ENCODE measurements around the gene AGBL2.
"Not testable (repeated sequence)": the region's sequence is repeated elsewhere in the genome, so short reads cannot be mapped to it uniquely, and the experiment has no call there.

AGBL2 gene

GRCh38 chr11:47668665-47669064 is 46.5 kb downstream of the AGBL2 start:
- no peak overlapping the region for H3K4me3 ChIP-seq (ENCODE audit: low read depth, low read length)

DNA sequence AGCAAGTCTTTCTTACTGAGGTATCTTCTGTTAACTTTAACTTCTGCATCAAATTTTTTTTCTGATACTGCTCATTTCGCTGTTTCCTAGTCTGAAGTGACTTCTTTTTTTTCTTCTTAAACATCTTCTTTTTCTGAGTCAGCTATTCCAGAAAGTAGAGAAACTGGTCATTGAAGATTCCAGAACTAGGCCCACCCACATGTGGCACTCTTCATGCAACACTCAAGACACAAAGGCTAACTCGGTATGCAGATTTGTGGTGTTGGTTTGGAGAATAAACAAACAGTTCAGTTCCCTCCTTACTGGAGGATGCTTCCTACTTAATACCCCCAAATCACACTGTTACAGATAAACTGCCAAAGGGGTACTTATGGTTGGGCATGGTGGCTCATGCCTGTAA is 47.6 kb downstream of the AGBL2 start:
- no peak overlapping the region for H3K4me3 ChIP-seq (ENCODE audit: low read depth, low read length)

More at GRCh38 chr11:47668665-47669064, 46.5 kb downstream of the AGBL2 start:
- no peak for TF ChIP-seq CTCF (IDR thresholded peaks at IDR 0.05; ENCODE audit: borderline replicate concordance, insufficient read depth, low read depth, low read length)

GRCh38 chr11:47667135-47667534 is 48.0 kb downstream of the AGBL2 start:
- H3K4me3 ChIP-seq (ENCODE audit: low read depth, low read length), result no peak overlapping the region
- TF ChIP-seq CTCF (IDR thresholded peaks at IDR 0.05; ENCODE audit: borderline replicate concordance, insufficient read depth, low read depth, low read length), result no peak

More for the DNA sequence above, 47.6 kb downstream of the AGBL2 start:
- TF ChIP-seq CTCF (IDR thresholded peaks at IDR 0.05; ENCODE audit: borderline replicate concordance, insufficient read depth, low read depth, low read length), result no peak

- not testable (repeated sequence) for H3K4me3 ChIP-seq (ENCODE audit: low read depth, low read length)
Measured at GRCh38 chr11:47664936-47665335, 50.2 kb downstream of the AGBL2 start.

- H3K4me3 ChIP-seq (ENCODE audit: low read depth, low read length), result no peak overlapping the region
- no peak for TF ChIP-seq CTCF (IDR thresholded peaks at IDR 0.05; ENCODE audit: borderline replicate concordance, insufficient read depth, low read depth, low read length)
Measured at GRCh38 chr11:47661245-47661644, 53.9 kb downstream of the AGBL2 start.

DNA sequence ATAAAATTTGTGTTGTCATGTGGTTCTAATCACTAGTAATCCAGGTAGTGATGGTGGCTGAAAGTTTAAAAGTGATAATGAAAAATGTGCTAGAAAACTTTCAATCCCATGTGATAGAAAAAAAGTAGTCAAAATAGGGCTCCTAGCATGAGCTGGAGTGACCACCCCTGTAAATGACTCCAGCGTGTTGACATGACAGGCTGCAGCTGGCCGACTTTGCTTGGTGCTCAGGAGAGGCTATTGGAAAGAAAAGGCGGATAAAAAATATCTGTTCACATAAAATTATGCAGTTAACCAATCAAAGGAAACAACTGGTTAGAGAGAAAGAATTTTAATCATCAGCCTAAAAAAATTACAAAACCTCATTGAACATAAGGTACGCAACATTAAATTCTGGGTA is 55.9 kb downstream of the AGBL2 start:
- TF ChIP-seq CTCF (IDR thresholded peaks at IDR 0.05; ENCODE audit: borderline replicate concordance, insufficient read depth, low read depth, low read length), result no peak
- H3K4me3 ChIP-seq (ENCODE audit: low read depth, low read length), result no peak overlapping the region

DNA sequence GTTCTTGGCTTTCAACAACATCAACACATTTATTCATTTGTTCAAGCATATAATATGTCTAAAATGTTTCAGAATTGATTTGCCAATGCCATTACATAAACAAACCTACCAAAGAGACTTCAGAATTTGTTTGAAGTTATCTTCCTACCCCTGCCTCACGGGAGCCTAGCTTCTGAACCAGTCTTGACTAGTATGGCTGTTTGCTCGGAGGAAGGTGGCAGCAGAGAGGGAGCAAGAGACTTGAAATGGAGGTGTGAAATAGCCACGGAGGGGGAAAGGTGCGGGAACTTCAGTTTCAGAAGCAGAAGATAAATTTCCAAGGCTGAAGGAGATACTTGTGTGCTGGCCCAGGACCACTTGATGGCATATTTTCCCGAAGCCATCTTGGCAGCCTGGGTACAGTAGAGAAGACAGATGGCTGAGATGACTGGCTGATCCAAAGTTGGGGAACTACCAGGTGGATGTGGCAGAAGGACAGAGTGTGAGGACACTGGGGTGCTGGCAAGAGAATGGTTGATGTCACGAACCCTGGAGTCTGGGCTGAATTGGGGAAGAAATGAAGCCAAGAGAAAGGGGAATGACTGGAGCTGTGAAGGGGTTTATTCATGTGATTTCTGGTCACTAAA is 58.8 kb downstream of the AGBL2 start:
- H3K4me3 ChIP-seq (ENCODE audit: low read depth, low read length), result no peak overlapping the region
- TF ChIP-seq CTCF (IDR thresholded peaks at IDR 0.05; ENCODE audit: borderline replicate concordance, insufficient read depth, low read depth, low read length), result no peak
